ENCODE measurements around the gene SEMA3A. TPM values are rescaled to one million over a fixed set of nuclear protein-coding genes. Genes with fewer than 3 reads are reported as not detected.

SEMA3A gene
- total RNA-seq, 1 experiment from 2014 or later: 32.2 TPM

DNA sequence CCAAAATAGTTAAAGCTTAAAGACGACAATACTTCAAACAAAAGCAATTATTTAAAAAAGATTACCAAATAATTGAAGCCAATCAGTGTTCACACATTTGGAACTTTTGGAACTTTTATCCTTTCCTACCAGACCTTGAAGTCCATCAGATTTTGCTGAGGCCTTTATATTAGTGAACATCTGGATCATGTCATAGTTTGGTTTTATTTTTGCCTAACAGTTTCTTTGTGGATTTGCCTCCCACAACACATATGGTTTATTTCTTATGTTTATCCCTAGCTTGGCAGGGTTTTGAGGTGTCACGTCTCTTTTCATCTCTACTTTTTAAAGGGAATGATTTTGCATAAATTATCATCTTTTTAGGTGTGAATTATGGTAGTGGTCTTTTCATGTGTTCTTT, 242.4 kb downstream of the SEMA3A start:
- ChIA-PET POLR2A (no interaction called here), CTCF (no interaction called here)
- ATAC-seq (no peak), DNase-seq (ENCODE audit: low spot score) (no peak)
- Mint-ChIP-seq H3K9me3 (no peaks in the 10 kb centered on the region), H3K27me3 (ENCODE audit: low read depth) (no peaks in the 10 kb centered on the region), H3K36me3 (no peaks in the 10 kb centered on the region), H3K27ac (no peak overlapping the region), H3K4me3 (no peak overlapping the region), H3K4me1 (peaks cover 7% of the 10 kb centered on the region)
- TF ChIP-seq NR1H2 (CRISPR knock-in tag; IDR thresholded peaks at IDR 0.05) (no peak), MLX (CRISPR knock-in tag; IDR thresholded peaks at IDR 0.05) (no peak), ZNF219 (CRISPR knock-in tag; IDR thresholded peaks at IDR 0.05; ENCODE audit: borderline replicate concordance) (no peak), ZNF423 (CRISPR knock-in tag; IDR thresholded peaks at IDR 0.05) (no peak), NFE2L1 (CRISPR knock-in tag; IDR thresholded peaks at IDR 0.05) (no peak), EMX1 (CRISPR knock-in tag; IDR thresholded peaks at IDR 0.05) (no peak)
- TF ChIP-seq, protein P1, sequence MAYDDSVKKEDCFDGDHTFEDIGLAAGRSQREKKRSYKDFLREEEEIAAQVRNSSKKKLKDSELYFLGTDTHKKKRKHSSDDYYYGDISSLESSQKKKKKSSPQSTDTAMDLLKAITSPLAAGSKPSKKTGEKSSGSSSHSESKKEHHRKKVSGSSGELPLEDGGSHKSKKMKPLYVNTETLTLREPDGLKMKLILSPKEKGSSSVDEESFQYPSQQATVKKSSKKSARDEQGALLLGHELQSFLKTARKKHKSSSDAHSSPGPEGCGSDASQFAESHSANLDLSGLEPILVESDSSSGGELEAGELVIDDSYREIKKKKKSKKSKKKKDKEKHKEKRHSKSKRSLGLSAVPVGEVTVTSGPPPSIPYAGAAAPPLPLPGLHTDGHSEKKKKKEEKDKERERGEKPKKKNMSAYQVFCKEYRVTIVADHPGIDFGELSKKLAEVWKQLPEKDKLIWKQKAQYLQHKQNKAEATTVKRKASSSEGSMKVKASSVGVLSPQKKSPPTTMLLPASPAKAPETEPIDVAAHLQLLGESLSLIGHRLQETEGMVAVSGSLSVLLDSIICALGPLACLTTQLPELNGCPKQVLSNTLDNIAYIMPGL (CRISPR knock-in tag; IDR thresholded peaks at IDR 0.05): no peak
- TF ChIP-seq, protein P2, sequence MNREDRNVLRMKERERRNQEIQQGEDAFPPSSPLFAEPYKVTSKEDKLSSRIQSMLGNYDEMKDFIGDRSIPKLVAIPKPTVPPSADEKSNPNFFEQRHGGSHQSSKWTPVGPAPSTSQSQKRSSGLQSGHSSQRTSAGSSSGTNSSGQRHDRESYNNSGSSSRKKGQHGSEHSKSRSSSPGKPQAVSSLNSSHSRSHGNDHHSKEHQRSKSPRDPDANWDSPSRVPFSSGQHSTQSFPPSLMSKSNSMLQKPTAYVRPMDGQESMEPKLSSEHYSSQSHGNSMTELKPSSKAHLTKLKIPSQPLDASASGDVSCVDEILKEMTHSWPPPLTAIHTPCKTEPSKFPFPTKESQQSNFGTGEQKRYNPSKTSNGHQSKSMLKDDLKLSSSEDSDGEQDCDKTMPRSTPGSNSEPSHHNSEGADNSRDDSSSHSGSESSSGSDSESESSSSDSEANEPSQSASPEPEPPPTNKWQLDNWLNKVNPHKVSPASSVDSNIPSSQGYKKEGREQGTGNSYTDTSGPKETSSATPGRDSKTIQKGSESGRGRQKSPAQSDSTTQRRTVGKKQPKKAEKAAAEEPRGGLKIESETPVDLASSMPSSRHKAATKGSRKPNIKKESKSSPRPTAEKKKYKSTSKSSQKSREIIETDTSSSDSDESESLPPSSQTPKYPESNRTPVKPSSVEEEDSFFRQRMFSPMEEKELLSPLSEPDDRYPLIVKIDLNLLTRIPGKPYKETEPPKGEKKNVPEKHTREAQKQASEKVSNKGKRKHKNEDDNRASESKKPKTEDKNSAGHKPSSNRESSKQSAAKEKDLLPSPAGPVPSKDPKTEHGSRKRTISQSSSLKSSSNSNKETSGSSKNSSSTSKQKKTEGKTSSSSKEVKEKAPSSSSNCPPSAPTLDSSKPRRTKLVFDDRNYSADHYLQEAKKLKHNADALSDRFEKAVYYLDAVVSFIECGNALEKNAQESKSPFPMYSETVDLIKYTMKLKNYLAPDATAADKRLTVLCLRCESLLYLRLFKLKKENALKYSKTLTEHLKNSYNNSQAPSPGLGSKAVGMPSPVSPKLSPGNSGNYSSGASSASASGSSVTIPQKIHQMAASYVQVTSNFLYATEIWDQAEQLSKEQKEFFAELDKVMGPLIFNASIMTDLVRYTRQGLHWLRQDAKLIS (CRISPR knock-in tag; IDR thresholded peaks at IDR 0.05; ENCODE audit: borderline replicate concordance): no peak

GRCh38 chr7:83947260-83947659, 247.3 kb downstream of the SEMA3A start:
- POLR2A ChIA-PET: no interaction called here

More at GRCh38 chr7:83947260-83947659, 247.3 kb downstream of the SEMA3A start:
- H3K27me3 Mint-ChIP-seq (ENCODE audit: low read depth): no peaks in the 10 kb centered on the region
- DNase-seq (ENCODE audit: low spot score) (peak; percentile 54), ATAC-seq (peak; percentile 100)
- no peak overlapping the region for H3K4me3 Mint-ChIP-seq
- TF ChIP-seq ZNF121 (CRISPR knock-in tag; IDR thresholded peaks at IDR 0.05) (0 out of 2 replicates have a peak, but pooled peaks have one; percentile 50), CTCF (IDR thresholded peaks at IDR 0.05) (peak; percentile 37; the same call in 1 of the 2 replicates), ATF3 (CRISPR knock-in tag; conservative IDR thresholded peaks at IDR 0.05) (no peak)
- TF ChIP-seq, protein P2 (CRISPR knock-in tag; IDR thresholded peaks at IDR 0.05; ENCODE audit: borderline replicate concordance): no peak
- TF ChIP-seq, protein P3, sequence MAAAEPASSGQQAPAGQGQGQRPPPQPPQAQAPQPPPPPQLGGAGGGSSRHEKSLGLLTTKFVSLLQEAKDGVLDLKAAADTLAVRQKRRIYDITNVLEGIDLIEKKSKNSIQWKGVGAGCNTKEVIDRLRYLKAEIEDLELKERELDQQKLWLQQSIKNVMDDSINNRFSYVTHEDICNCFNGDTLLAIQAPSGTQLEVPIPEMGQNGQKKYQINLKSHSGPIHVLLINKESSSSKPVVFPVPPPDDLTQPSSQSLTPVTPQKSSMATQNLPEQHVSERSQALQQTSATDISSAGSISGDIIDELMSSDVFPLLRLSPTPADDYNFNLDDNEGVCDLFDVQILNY (CRISPR knock-in tag; IDR thresholded peaks at IDR 0.05): no peak
- H3K4me1 Mint-ChIP-seq: no peaks in the 10 kb centered on the region
- no peaks in the 10 kb centered on the region for H3K9me3 Mint-ChIP-seq
- no peak overlapping the region for H3K27ac Mint-ChIP-seq
- no peaks in the 10 kb centered on the region for H3K36me3 Mint-ChIP-seq
- CTCF ChIA-PET: interaction anchor here (0.6 to 2.9 kb wide), 17 partner anchors 9 to 1129 kb away, joined by 3 to 26 read pairs (median 3); no protein-coding TSS in a partner anchor
